Endothelial cell (in vitro differentiated cells): ENCODE measurements around the gene CERK. TPM values are rescaled to one million over a fixed set of nuclear protein-coding genes. Genes with fewer than 3 reads are reported as not detected.

Source experiments
- DNase-seq: peaks from one replicate; pipeline ENCODE4 v3.0.0; 2021; ENCODE audit warnings: low spot score
- H3K27ac Mint-ChIP-seq: one replicate; pipeline ENCODE4 v1.8.0; 2021; ENCODE audit warnings: mixed read lengths, inconsistent platforms; ENCODE audit not compliant: unreplicated experiment
- H3K27me3 Mint-ChIP-seq: one replicate; pipeline ENCODE4 v1.8.0; 2021; ENCODE audit warnings: mild to moderate bottlenecking, moderate library complexity, mixed read lengths, inconsistent platforms; ENCODE audit not compliant: unreplicated experiment
- H3K36me3 Mint-ChIP-seq: one replicate; pipeline ENCODE4 v1.8.0; 2021; ENCODE audit warnings: mild to moderate bottlenecking, low read depth, mixed read lengths, inconsistent platforms; ENCODE audit not compliant: unreplicated experiment
- H3K4me1 Mint-ChIP-seq: one replicate; pipeline ENCODE4 v1.8.0; 2021; ENCODE audit warnings: mild to moderate bottlenecking, mixed read lengths, inconsistent platforms; ENCODE audit not compliant: unreplicated experiment
- H3K4me3 Mint-ChIP-seq: one replicate; pipeline ENCODE4 v1.8.0; 2021; ENCODE audit warnings: mild to moderate bottlenecking, mixed read lengths, inconsistent platforms; ENCODE audit not compliant: unreplicated experiment
- H3K9me3 Mint-ChIP-seq: one replicate; pipeline ENCODE4 v1.8.0; 2021; ENCODE audit warnings: mixed read lengths, inconsistent platforms; ENCODE audit not compliant: unreplicated experiment
- total RNA-seq: library from RNA; stranded (reverse); fragmentation: NEBNext Ultra II Directional; extraction: Animal tissue kit (Norgen Biotek cat#: 25700); gene quantifications from one replicate; pipeline ENCODE4 v1.2.1, GENCODE V29; 2021; ENCODE audit not compliant: unreplicated experiment
- TF ChIP-seq, protein P1 (sequence below): fragments of 200-600 bp; sonication (generic); IDR thresholded peaks from one replicate; pipeline ENCODE4 v1.5.0; 2021; ENCODE audit warnings: antibody characterized with exemption; ENCODE audit not compliant: unreplicated experiment

CERK gene
- total RNA-seq, 1 donor from 2014 or later = 57.7 TPM

DNA sequence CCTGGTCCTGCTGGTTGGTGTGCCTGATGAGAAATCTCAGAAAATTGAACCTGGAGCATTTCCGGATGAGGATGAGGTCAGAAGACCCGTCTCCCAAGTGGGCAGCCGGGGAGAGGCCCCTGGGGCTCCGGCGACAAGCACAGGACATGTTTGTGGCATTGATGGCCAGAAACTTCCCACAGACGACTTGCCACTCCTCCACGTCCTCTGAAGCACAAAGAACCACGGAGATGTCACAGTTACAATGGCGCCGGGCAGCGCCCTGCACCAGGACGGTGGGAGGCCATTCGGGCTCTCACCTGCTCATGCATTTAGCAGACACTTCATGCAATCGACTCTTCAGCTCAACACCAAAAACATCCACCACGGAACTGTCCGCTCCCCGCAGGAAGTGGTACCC lies 46.5 kb downstream of the CERK start:
- Mint-ChIP-seq H3K4me1 (no peaks in the 10 kb centered on the region), H3K4me3 (no peak overlapping the region), H3K9me3 (no peaks in the 10 kb centered on the region), H3K36me3 (peaks cover 38% of the 10 kb centered on the region), H3K27ac (no peak overlapping the region), H3K27me3 (no peaks in the 10 kb centered on the region)
- DNase-seq = no peak
- TF ChIP-seq, protein P1, sequence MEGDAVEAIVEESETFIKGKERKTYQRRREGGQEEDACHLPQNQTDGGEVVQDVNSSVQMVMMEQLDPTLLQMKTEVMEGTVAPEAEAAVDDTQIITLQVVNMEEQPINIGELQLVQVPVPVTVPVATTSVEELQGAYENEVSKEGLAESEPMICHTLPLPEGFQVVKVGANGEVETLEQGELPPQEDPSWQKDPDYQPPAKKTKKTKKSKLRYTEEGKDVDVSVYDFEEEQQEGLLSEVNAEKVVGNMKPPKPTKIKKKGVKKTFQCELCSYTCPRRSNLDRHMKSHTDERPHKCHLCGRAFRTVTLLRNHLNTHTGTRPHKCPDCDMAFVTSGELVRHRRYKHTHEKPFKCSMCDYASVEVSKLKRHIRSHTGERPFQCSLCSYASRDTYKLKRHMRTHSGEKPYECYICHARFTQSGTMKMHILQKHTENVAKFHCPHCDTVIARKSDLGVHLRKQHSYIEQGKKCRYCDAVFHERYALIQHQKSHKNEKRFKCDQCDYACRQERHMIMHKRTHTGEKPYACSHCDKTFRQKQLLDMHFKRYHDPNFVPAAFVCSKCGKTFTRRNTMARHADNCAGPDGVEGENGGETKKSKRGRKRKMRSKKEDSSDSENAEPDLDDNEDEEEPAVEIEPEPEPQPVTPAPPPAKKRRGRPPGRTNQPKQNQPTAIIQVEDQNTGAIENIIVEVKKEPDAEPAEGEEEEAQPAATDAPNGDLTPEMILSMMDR = no peak

- TF ChIP-seq, protein P1 = no peak
- Mint-ChIP-seq H3K9me3 (no peaks in the 10 kb centered on the region), H3K27ac (no peak overlapping the region), H3K4me1 (peaks cover 5% of the 10 kb centered on the region), H3K27me3 (peaks cover 1% of the 10 kb centered on the region), H3K4me3 (no peak overlapping the region), H3K36me3 (peaks cover 39% of the 10 kb centered on the region)
- DNase-seq = no peak
Observed at GRCh38 chr22:46690146-46690545, 47.9 kb downstream of the CERK start.

- peaks cover 1% of the 10 kb centered on the region for H3K27me3 Mint-ChIP-seq
- H3K9me3 Mint-ChIP-seq = no peaks in the 10 kb centered on the region
- TF ChIP-seq, protein P1 = no peak
- no peak overlapping the region for H3K4me3 Mint-ChIP-seq
- peaks cover 33% of the 10 kb centered on the region for H3K36me3 Mint-ChIP-seq
- no peak for DNase-seq
- no peak overlapping the region for H3K27ac Mint-ChIP-seq
- H3K4me1 Mint-ChIP-seq = peaks cover 5% of the 10 kb centered on the region
Observed at GRCh38 chr22:46688949-46689348, 49.1 kb downstream of the CERK start.

DNA sequence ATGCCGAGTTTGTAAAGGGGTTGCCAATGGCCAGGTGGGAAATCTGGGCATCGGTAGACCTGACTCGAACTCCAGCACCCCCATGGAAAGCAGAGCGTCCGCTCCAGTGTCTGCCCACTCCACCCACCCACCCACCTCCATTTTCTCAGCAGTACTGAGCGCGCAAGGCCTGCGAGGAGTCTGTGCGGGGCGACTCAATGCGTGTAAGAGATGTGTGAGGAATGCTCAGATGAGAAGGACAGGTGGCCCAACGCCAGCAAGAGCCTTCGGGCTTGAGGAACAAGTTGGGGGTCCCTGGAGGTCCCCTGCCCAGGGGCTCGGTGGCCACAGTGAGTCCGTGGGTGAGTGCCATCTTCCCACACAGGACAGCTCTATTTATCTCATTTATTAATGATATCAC lies 50.6 kb downstream of the CERK start:
- DNase-seq = no peak
- peaks cover 5% of the 10 kb centered on the region for H3K4me1 Mint-ChIP-seq
- H3K9me3 Mint-ChIP-seq = no peaks in the 10 kb centered on the region
- H3K27ac Mint-ChIP-seq = no peak overlapping the region
- H3K27me3 Mint-ChIP-seq = peaks cover 3% of the 10 kb centered on the region
- TF ChIP-seq, protein P1 = no peak
- H3K36me3 Mint-ChIP-seq = peaks cover 29% of the 10 kb centered on the region
- no peak overlapping the region for H3K4me3 Mint-ChIP-seq

DNA sequence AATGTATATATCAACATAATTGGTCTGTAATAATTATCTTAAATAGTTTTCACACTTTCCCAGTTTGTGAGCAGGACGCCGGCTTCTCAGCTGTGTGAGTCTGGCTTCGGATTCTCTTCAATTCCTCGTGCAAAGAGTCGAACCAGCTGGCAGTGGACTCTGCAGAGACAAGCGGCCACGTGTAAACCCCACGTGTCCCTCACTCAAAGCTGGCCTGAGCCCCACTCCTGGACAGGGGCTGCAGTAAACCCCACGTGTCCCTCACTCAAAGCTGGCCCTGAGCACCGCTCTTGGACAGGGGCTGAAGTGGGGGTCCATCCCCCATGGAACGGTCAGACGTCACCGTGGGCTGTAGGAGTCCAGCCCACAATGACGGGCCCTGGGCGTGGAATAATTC lies 51.0 kb downstream of the CERK start:
- TF ChIP-seq, protein P1 = no peak
- Mint-ChIP-seq H3K9me3 (no peaks in the 10 kb centered on the region), H3K4me3 (no peak overlapping the region), H3K4me1 (peaks cover 5% of the 10 kb centered on the region), H3K27ac (no peak overlapping the region), H3K27me3 (peaks cover 6% of the 10 kb centered on the region), H3K36me3 (peaks cover 29% of the 10 kb centered on the region)
- DNase-seq = no peak
